Suprapubic skin (tissue), 4 donors: ENCODE measurements around the gene TMEFF2. TPM values are rescaled to one million over a fixed set of nuclear protein-coding genes. Genes with fewer than 3 reads are reported as not detected.

Experiments
- DNase-seq, 2 donors: peaks; one replicate each; pipeline ENCODE4 v3.0.0-alpha.2; 2019; ENCODE audit warnings: low spot score in 2 of 2
- H3K27ac ChIP-seq: fragments of 200-600 bp; sonication (generic); one replicate; pipeline ENCODE4 v1.5.1; 2019
- H3K27me3 ChIP-seq: fragments of 200-600 bp; sonication (generic); one replicate; pipeline ENCODE4 v1.5.1; 2019
- H3K36me3 ChIP-seq: fragments of 200-600 bp; sonication (generic); one replicate; pipeline ENCODE4 v1.5.1; 2019
- H3K4me1 ChIP-seq: fragments of 200-600 bp; sonication (generic); one replicate; pipeline ENCODE4 v1.5.1; 2019
- H3K4me3 ChIP-seq: fragments of 200-600 bp; sonication (generic); one replicate; pipeline ENCODE4 v1.5.1; 2019; ENCODE audit warnings: mild to moderate bottlenecking
- H3K9me3 ChIP-seq: fragments of 200-600 bp; sonication (generic); one replicate; pipeline ENCODE4 v1.5.1; 2019
- CTCF ChIP-seq, 2 donors: fragments of 200-600 bp in 1 of 2; fragments of 450-650 bp in 1 of 2; sonication (generic) in 1 of 2; IDR thresholded peaks; one replicate each; pipeline ENCODE4 v1.5.1; 2016 to 2019; ENCODE audit warnings: antibody characterized with exemption in 2 of 2, mild to moderate bottlenecking in 1 of 2, moderate library complexity in 1 of 2
- EP300 ChIP-seq: sonication (generic); formaldehyde crosslinking; IDR thresholded peaks from one replicate; pipeline ENCODE4 v1.6.1; 2017; ENCODE audit warnings: antibody characterized with exemption
- POLR2A ChIP-seq, 2 donors: fragments of 450-650 bp; IDR thresholded peaks; one replicate each; pipeline ENCODE4 v1.6.1; 2017; ENCODE audit warnings: antibody characterized with exemption in 2 of 2, mild to moderate bottlenecking in 2 of 2, moderate library complexity in 2 of 2
- POLR2AphosphoS5 ChIP-seq, 3 donors: sonication (generic); formaldehyde crosslinking; IDR thresholded peaks; one replicate each; pipeline ENCODE4 v1.6.1; 2017; ENCODE audit warnings: antibody characterized with exemption in 3 of 3
- WGBS: methylation state at CpG from one replicate; pipeline ENCODE4 v1.1.5; 2018; 5-methylcytosine and 5-hydroxymethylcytosine counted together
- total RNA-seq, 4 donors: library from RNA; depleted of rRNA; stranded (reverse); fragments of >200 nt; gene quantifications; one replicate each; pipeline ENCODE4 v1.1.0, GENCODE V29; 2016

Gene TMEFF2
- total RNA-seq, 4 donors from 2014 or later, result 0.36 TPM; not detected in 3

- Histone ChIP-seq H3K9me3 (no peaks in the 10 kb centered on the region), H3K4me1 (peaks cover 28% of the 10 kb centered on the region), H3K27ac (no peak overlapping the region), H3K36me3 (no peaks in the 10 kb centered on the region), H3K4me3 (peak overlapping the region; percentile 46), H3K27me3 (peaks cover 86% of the 10 kb centered on the region)
- WGBS, result 13% methylated on average over 14 of the region's 14 CpGs
- TF ChIP-seq POLR2AphosphoS5 (IDR thresholded peaks at IDR 0.05) (no peak), CTCF (IDR thresholded peaks at IDR 0.05) (no peak), EP300 (no peak), POLR2A (IDR thresholded peaks at IDR 0.05) (no peak)
- DNase-seq, result no peak
Observed at GRCh38 chr2:192196421-192197194, 1.9 kb upstream of the TMEFF2 start.

GRCh38 chr2:192195548-192196418, 1.1 kb upstream of the TMEFF2 start:
- H3K9me3 ChIP-seq, result no peaks in the 10 kb centered on the region
- TF ChIP-seq CTCF (IDR thresholded peaks at IDR 0.05) (no peak), POLR2A (IDR thresholded peaks at IDR 0.05) (no peak), POLR2AphosphoS5 (IDR thresholded peaks at IDR 0.05) (no peak), EP300 (no peak)
- H3K4me1 ChIP-seq, result peaks cover 28% of the 10 kb centered on the region
- H3K27me3 ChIP-seq, result peaks cover 91% of the 10 kb centered on the region
- DNase-seq, result peak; percentile 56 to 79
- 3% methylated on average over 44 of the region's 44 CpGs for WGBS
- peak overlapping the region; percentile 46 for H3K4me3 ChIP-seq
- H3K36me3 ChIP-seq, result no peaks in the 10 kb centered on the region
- H3K27ac ChIP-seq, result no peak overlapping the region

GRCh38 chr2:192194265-192194865, 368 bp downstream of the TMEFF2 start:
- no peaks in the 10 kb centered on the region for H3K9me3 ChIP-seq
- H3K4me3 ChIP-seq, result peak overlapping the region; percentile 46
- DNase-seq, result peak; percentile 59 to 78

GRCh38 chr2:192190474-192190873, 4.3 kb downstream of the TMEFF2 start:
- H3K4me3 ChIP-seq, result no peak overlapping the region
- WGBS, result 31% methylated on average over 1 of the region's 1 CpG
- H3K4me1 ChIP-seq, result peaks cover 19% of the 10 kb centered on the region
- DNase-seq, result no peak
- H3K27me3 ChIP-seq, result peaks cover 57% of the 10 kb centered on the region
- no peak overlapping the region for H3K27ac ChIP-seq
- H3K9me3 ChIP-seq, result no peaks in the 10 kb centered on the region
- H3K36me3 ChIP-seq, result no peaks in the 10 kb centered on the region
- TF ChIP-seq POLR2AphosphoS5 (IDR thresholded peaks at IDR 0.05) (no peak), CTCF (IDR thresholded peaks at IDR 0.05) (peak in 1 of 2 donors; percentile 12)

More at GRCh38 chr2:192194265-192194865, 368 bp downstream of the TMEFF2 start:
- H3K27ac ChIP-seq, result no peak overlapping the region
- H3K4me1 ChIP-seq, result peaks cover 28% of the 10 kb centered on the region
- peaks cover 86% of the 10 kb centered on the region for H3K27me3 ChIP-seq
- WGBS, result 0% methylated on average over 6 of the region's 48 CpGs
- TF ChIP-seq CTCF (IDR thresholded peaks at IDR 0.05) (no peak), POLR2A (IDR thresholded peaks at IDR 0.05) (no peak), POLR2AphosphoS5 (IDR thresholded peaks at IDR 0.05) (no peak), EP300 (no peak)
- no peaks in the 10 kb centered on the region for H3K36me3 ChIP-seq

GRCh38 chr2:192186806-192187205, 7.9 kb downstream of the TMEFF2 start:
- WGBS, result 81% methylated on average over 5 of the region's 5 CpGs
- no peak overlapping the region for H3K27ac ChIP-seq
- peaks cover 20% of the 10 kb centered on the region for H3K27me3 ChIP-seq
- no peak overlapping the region for H3K4me3 ChIP-seq
- DNase-seq, result no peak
- no peaks in the 10 kb centered on the region for H3K9me3 ChIP-seq
- TF ChIP-seq CTCF (IDR thresholded peaks at IDR 0.05), result no peak
- no peak for TF ChIP-seq POLR2AphosphoS5 (IDR thresholded peaks at IDR 0.05)
- no peak for TF ChIP-seq EP300
- no peak for TF ChIP-seq POLR2A (IDR thresholded peaks at IDR 0.05)
- no peaks in the 10 kb centered on the region for H3K4me1 ChIP-seq
- no peaks in the 10 kb centered on the region for H3K36me3 ChIP-seq
